ENCODE measurements around the gene GPR37.

Gene GPR37

GRCh38 chr7:124768525-124768924, 2.9 kb upstream of the GPR37 start:
- ATAC-seq, result no peak
- Mint-ChIP-seq H3K9me3 (no peaks in the 10 kb centered on the region), H3K4me3 (no peak overlapping the region), H3K36me3 (ENCODE audit: low read depth) (no peaks in the 10 kb centered on the region), H3K27me3 (peaks cover 53% of the 10 kb centered on the region), H3K27ac (no peak overlapping the region), H3K4me1 (peaks cover 16% of the 10 kb centered on the region)
- DNase-seq, result no peak

GRCh38 chr7:124764847-124765400, 668 bp downstream of the GPR37 start:
- Mint-ChIP-seq H3K4me3 (peak overlapping the region; percentile 70), H3K4me1 (peaks cover 16% of the 10 kb centered on the region), H3K27ac (no peak overlapping the region), H3K36me3 (ENCODE audit: low read depth) (no peaks in the 10 kb centered on the region), H3K27me3 (peaks cover 60% of the 10 kb centered on the region), H3K9me3 (no peaks in the 10 kb centered on the region)
- DNase-seq (peak; percentile 18), ATAC-seq (peak; percentile 23)

- H3K4me3 Mint-ChIP-seq, result peak overlapping the region; percentile 70
- no peaks in the 10 kb centered on the region for H3K9me3 Mint-ChIP-seq
- no peaks in the 10 kb centered on the region for H3K36me3 Mint-ChIP-seq (ENCODE audit: low read depth)
- H3K27ac Mint-ChIP-seq, result no peak overlapping the region
- ATAC-seq (no peak), DNase-seq (no peak)
- peaks cover 16% of the 10 kb centered on the region for H3K4me1 Mint-ChIP-seq
- peaks cover 64% of the 10 kb centered on the region for H3K27me3 Mint-ChIP-seq
These were observed 1.3 kb downstream of the GPR37 start for GRCh38 chr7:124764051-124764846.

GRCh38 chr7:124762611-124763143, 2.9 kb downstream of the GPR37 start:
- H3K4me1 Mint-ChIP-seq, result peaks cover 16% of the 10 kb centered on the region
- H3K4me3 Mint-ChIP-seq, result no peak overlapping the region
- H3K36me3 Mint-ChIP-seq (ENCODE audit: low read depth), result no peaks in the 10 kb centered on the region
- ATAC-seq, result no peak
- H3K27me3 Mint-ChIP-seq, result peaks cover 61% of the 10 kb centered on the region
- no peaks in the 10 kb centered on the region for H3K9me3 Mint-ChIP-seq
- no peak for DNase-seq
- no peak overlapping the region for H3K27ac Mint-ChIP-seq

- Mint-ChIP-seq H3K4me3 (no peak overlapping the region), H3K4me1 (peaks cover 14% of the 10 kb centered on the region), H3K9me3 (no peaks in the 10 kb centered on the region), H3K27me3 (peaks cover 60% of the 10 kb centered on the region), H3K27ac (no peak overlapping the region), H3K36me3 (ENCODE audit: low read depth) (no peaks in the 10 kb centered on the region)
- ATAC-seq (no peak), DNase-seq (no peak)
These were observed 4.4 kb downstream of the GPR37 start for GRCh38 chr7:124761164-124761715.

- H3K4me1 Mint-ChIP-seq, result no peaks in the 10 kb centered on the region
- ATAC-seq (no peak), DNase-seq (no peak)
- no peak overlapping the region for H3K27ac Mint-ChIP-seq
- H3K9me3 Mint-ChIP-seq, result no peaks in the 10 kb centered on the region
- peaks cover 44% of the 10 kb centered on the region for H3K27me3 Mint-ChIP-seq
- H3K36me3 Mint-ChIP-seq (ENCODE audit: low read depth), result no peaks in the 10 kb centered on the region
- no peak overlapping the region for H3K4me3 Mint-ChIP-seq
These were observed 7.3 kb downstream of the GPR37 start for GRCh38 chr7:124758327-124758726.

GRCh38 chr7:124754576-124755268, 10.9 kb downstream of the GPR37 start:
- Mint-ChIP-seq H3K27me3 (peaks cover 23% of the 10 kb centered on the region), H3K4me3 (no peak overlapping the region), H3K9me3 (no peaks in the 10 kb centered on the region), H3K36me3 (ENCODE audit: low read depth) (no peaks in the 10 kb centered on the region), H3K4me1 (no peaks in the 10 kb centered on the region), H3K27ac (no peak overlapping the region)
- DNase-seq (no peak), ATAC-seq (no peak)

- H3K4me3 Mint-ChIP-seq, result no peak overlapping the region
- ATAC-seq, result no peak
- no peaks in the 10 kb centered on the region for H3K4me1 Mint-ChIP-seq
- no peaks in the 10 kb centered on the region for H3K36me3 Mint-ChIP-seq (ENCODE audit: low read depth)
- no peak overlapping the region for H3K27ac Mint-ChIP-seq
- no peaks in the 10 kb centered on the region for H3K9me3 Mint-ChIP-seq
- DNase-seq, result no peak
- H3K27me3 Mint-ChIP-seq, result peaks cover 14% of the 10 kb centered on the region
These were observed 13.3 kb downstream of the GPR37 start for GRCh38 chr7:124752310-124752709.

GRCh38 chr7:124751027-124751426, 14.6 kb downstream of the GPR37 start:
- DNase-seq (no peak), ATAC-seq (no peak)
- Mint-ChIP-seq H3K9me3 (no peaks in the 10 kb centered on the region), H3K4me3 (no peak overlapping the region), H3K36me3 (ENCODE audit: low read depth) (no peaks in the 10 kb centered on the region), H3K4me1 (no peaks in the 10 kb centered on the region), H3K27me3 (peaks cover 9% of the 10 kb centered on the region), H3K27ac (no peak overlapping the region)

- DNase-seq (no peak), ATAC-seq (no peak)
- H3K4me1 Mint-ChIP-seq, result no peaks in the 10 kb centered on the region
- no peak overlapping the region for H3K4me3 Mint-ChIP-seq
- no peak overlapping the region for H3K27ac Mint-ChIP-seq
- no peaks in the 10 kb centered on the region for H3K36me3 Mint-ChIP-seq (ENCODE audit: low read depth)
- H3K27me3 Mint-ChIP-seq, result peaks cover 6% of the 10 kb centered on the region
- no peaks in the 10 kb centered on the region for H3K9me3 Mint-ChIP-seq
These were observed 18.5 kb downstream of the GPR37 start for GRCh38 chr7:124747072-124747471.

GRCh38 chr7:124738639-124739038, 27.0 kb downstream of the GPR37 start:
- H3K27me3 Mint-ChIP-seq, result no peaks in the 10 kb centered on the region

GRCh38 chr7:124737760-124738300, 27.8 kb downstream of the GPR37 start:
- ATAC-seq, result no peak
- Mint-ChIP-seq H3K36me3 (ENCODE audit: low read depth) (no peaks in the 10 kb centered on the region), H3K4me3 (no peak overlapping the region), H3K4me1 (no peaks in the 10 kb centered on the region), H3K9me3 (no peaks in the 10 kb centered on the region), H3K27me3 (no peaks in the 10 kb centered on the region), H3K27ac (no peak overlapping the region)
- no peak for DNase-seq

More at GRCh38 chr7:124738639-124739038, 27.0 kb downstream of the GPR37 start:
- Mint-ChIP-seq H3K4me1 (no peaks in the 10 kb centered on the region), H3K4me3 (no peak overlapping the region), H3K36me3 (ENCODE audit: low read depth) (no peaks in the 10 kb centered on the region), H3K27ac (no peak overlapping the region), H3K9me3 (no peaks in the 10 kb centered on the region)
- DNase-seq, result no peak
- no peak for ATAC-seq

- Mint-ChIP-seq H3K27ac (no peak overlapping the region), H3K4me1 (no peaks in the 10 kb centered on the region), H3K9me3 (no peaks in the 10 kb centered on the region), H3K36me3 (ENCODE audit: low read depth) (no peaks in the 10 kb centered on the region), H3K27me3 (peaks cover 1% of the 10 kb centered on the region), H3K4me3 (no peak overlapping the region)
- DNase-seq (no peak), ATAC-seq (no peak)
These were observed 37.0 kb downstream of the GPR37 start for GRCh38 chr7:124728610-124729009.

- ATAC-seq (no peak), DNase-seq (no peak)
- Mint-ChIP-seq H3K27ac (no peak overlapping the region), H3K4me1 (no peaks in the 10 kb centered on the region), H3K27me3 (no peaks in the 10 kb centered on the region), H3K4me3 (no peak overlapping the region), H3K9me3 (no peaks in the 10 kb centered on the region), H3K36me3 (ENCODE audit: low read depth) (no peaks in the 10 kb centered on the region)
These were observed 40.9 kb downstream of the GPR37 start for GRCh38 chr7:124724507-124725192.
